B cell (primary cell): Measurements from ENCODE around the gene CD247. TPM values are rescaled to one million over a fixed set of nuclear protein-coding genes. Genes with fewer than 3 reads are reported as not detected.

Source experiments
- ATAC-seq: fragments of 200-7000 bp; cut with Tn5 transposase; one replicate; pipeline ENCODE4 v1.10.0; 2021; ENCODE audit warnings: low read depth, mild to moderate bottlenecking, moderate number of reproducible peaks, moderate library complexity
- CTCF ChIA-PET: fragments of 350-600 bp; sonication (Branson Sonifier 250); formaldehyde crosslinking; loops from one replicate; lab custom pipeline; 2021; ENCODE audit warnings: antibody characterized with exemption, inconsistent platforms; lab: Charles Lee
- POLR2A ChIA-PET: fragments of 350-600 bp; sonication (Branson Sonifier 250); formaldehyde crosslinking; loops from one replicate; lab custom pipeline; 2021; ENCODE audit warnings: antibody characterized with exemption; lab: Charles Lee
- DNase-seq: peaks from one replicate; pipeline ENCODE4 v3.0.0; 2013
- H2AFZ ChIP-seq: 2 replicates; pipeline ENCODE4 v1.6.1; 2012; ENCODE audit warnings: mild to moderate bottlenecking, low read depth, low read length; ENCODE audit not compliant: insufficient read depth, poor library complexity, severe bottlenecking
- H3K27ac ChIP-seq, 2 donors: 1 replicate in 1 of 2; 2 replicates in 1 of 2; pipeline ENCODE4 v1.5.1; 2012 to 2013; ENCODE audit warnings: low read length in 2 of 2, mild to moderate bottlenecking in 2 of 2, moderate library complexity in 1 of 2
- H3K27me3 ChIP-seq, 4 experiments: fragments of 200-600 bp in 1 of 4; sonication (generic) in 1 of 4; replicated peaks in 1 of 4; 1 replicate in 2 of 4; 2 replicates in 2 of 4; pipeline versions ENCODE4 v1.6.1 to v1.7.0; 2013 to 2016; ENCODE audit warnings: low read length in 3 of 4, mild to moderate bottlenecking in 2 of 4, mixed read lengths in 1 of 4, moderate library complexity in 1 of 4; ENCODE audit not compliant: insufficient read depth in 4 of 4, control insufficient read depth in 3 of 4; ENCODE audit errors: control extremely low read depth in 1 of 4
- H3K36me3 ChIP-seq, 2 experiments: replicated peaks in 1 of 2; 1 replicate in 1 of 2; 2 replicates in 1 of 2; pipeline versions ENCODE4 v1.6.1 to v1.7.1; 2013; ENCODE audit warnings: low read length in 1 of 2; ENCODE audit not compliant: insufficient read depth in 2 of 2, control insufficient read depth in 1 of 2; ENCODE audit errors: control extremely low read depth in 1 of 2, extremely low read depth in 1 of 2
- H3K4me1 ChIP-seq, 2 donors: fragments of 200-600 bp in 1 of 2; sonication (generic) in 1 of 2; 1 replicate in 1 of 2; 2 replicates in 1 of 2; pipeline versions ENCODE4 v1.5.1 to v1.6.1; 2013 to 2017; ENCODE audit warnings: low read length in 2 of 2; ENCODE audit not compliant: control insufficient read depth in 2 of 2, insufficient read depth in 2 of 2
- H3K4me2 ChIP-seq: replicated peaks from 2 replicates; pipeline ENCODE3; 2012; ENCODE audit warnings: mild to moderate bottlenecking, low read depth, low read length; ENCODE audit not compliant: poor library complexity, severe bottlenecking
- H3K4me3 ChIP-seq, 5 experiments: fragments of 200-600 bp in 1 of 5; sonication (generic) in 1 of 5; 1 replicate in 3 of 5; 2 replicates in 2 of 5; pipeline versions ENCODE4 v1.5.1 to v1.7.0; 2011 to 2016; ENCODE audit warnings: low read length in 4 of 5, mild to moderate bottlenecking in 4 of 5, low read depth in 2 of 5, control low read depth in 1 of 5, moderate library complexity in 1 of 5; ENCODE audit not compliant: insufficient read depth in 1 of 5; ENCODE audit errors: control extremely low read depth in 1 of 5, extremely low read depth in 1 of 5
- H3K79me2 ChIP-seq: fragments of 200-600 bp; sonication (generic); one replicate; pipeline ENCODE4 v1.6.0; 2016; ENCODE audit warnings: low read length; ENCODE audit not compliant: control insufficient read depth, insufficient read depth
- H3K9ac ChIP-seq: fragments of 200-600 bp; sonication (generic); 2 replicates; pipeline ENCODE4 v1.6.1; 2017; ENCODE audit warnings: mild to moderate bottlenecking, low read length, moderate library complexity
- H3K9me3 ChIP-seq, 3 donors: one replicate each; pipeline versions ENCODE4 v1.6.1 to v1.7.1; 2013; ENCODE audit warnings: low read length in 2 of 3; ENCODE audit not compliant: control insufficient read depth in 2 of 3, insufficient read depth in 1 of 3; ENCODE audit errors: control extremely low read depth in 1 of 3
- H4K20me1 ChIP-seq: 2 replicates; pipeline ENCODE4 v1.6.0; 2012; ENCODE audit warnings: mild to moderate bottlenecking, low read length; ENCODE audit not compliant: insufficient read depth, control insufficient read depth, poor library complexity, severe bottlenecking
- H3K27ac Mint-ChIP-seq: one replicate; pipeline ENCODE4 v1.8.0; 2021; ENCODE audit warnings: mixed read lengths
- H3K27me3 Mint-ChIP-seq: one replicate; pipeline ENCODE4 v1.8.0; 2021; ENCODE audit warnings: mixed read lengths
- H3K4me1 Mint-ChIP-seq: one replicate; pipeline ENCODE4 v1.8.0; 2021; ENCODE audit warnings: mixed read lengths
- H3K4me3 Mint-ChIP-seq: one replicate; pipeline ENCODE4 v1.8.0; 2021; ENCODE audit warnings: mixed read lengths
- H3K9me3 Mint-ChIP-seq: one replicate; pipeline ENCODE4 v1.8.0; 2022; ENCODE audit warnings: mixed read lengths; ENCODE audit not compliant: insufficient read depth
- EZH2 ChIP-seq: IDR thresholded peaks from 2 replicates; pipeline ENCODE4 v1.6.1; 2012; ENCODE audit warnings: borderline replicate concordance, low read depth, mild to moderate bottlenecking, moderate library complexity, low read length; ENCODE audit not compliant: insufficient read depth, poor library complexity, severe bottlenecking
- WGBS: methylation state at CpG from one replicate; pipeline ENCODE4 v1.1.5; 2013; ENCODE audit warnings: missing lambda C conversion rate; ENCODE audit not compliant: insufficient coverage; 5-methylcytosine and 5-hydroxymethylcytosine counted together
- intact Hi-C: fragments of 100-400 bp; cut with micrococcal nuclease; formaldehyde crosslinking; loops from one replicate; pipeline ENCODE4 v1.10.0; 2022
- polyA plus RNA-seq: library from polyadenylated mRNA; depleted of rRNA; stranded (reverse); fragments of >200 nt; gene quantifications from 2 replicates; pipeline ENCODE4 v1.2.3, GENCODE V29; 2012
- total RNA-seq, 2 donors: library from RNA; stranded (reverse); fragments of 120-200 nt in 1 of 2; gene quantifications; 1 replicate in 1 of 2; 2 replicates in 1 of 2; pipeline versions ENCODE4 v1.2.3 to v1.2.4, GENCODE V29; 2013 to 2022
- TF ChIP-seq, protein P1 (sequence below): fragments of 200-600 bp; IDR thresholded peaks from one replicate; pipeline ENCODE4 v1.8.0; 2022; ENCODE audit warnings: antibody characterized with exemption, mild to moderate bottlenecking

Gene CD247
- total and polyA plus RNA-seq, 2 donors (not counting 1 experiment from before 2014, with no cell fraction given), result 2.5 to 10.8 TPM

- intact Hi-C loops, result no loop called here
- Histone ChIP-seq H3K9ac (no peak overlapping the region), H3K4me1 (no peaks in the 10 kb centered on the region), H2AFZ (no peak overlapping the region), H4K20me1 (no peaks in the 10 kb centered on the region), H3K4me2 (no peak overlapping the region), H3K79me2 (no peaks in the 10 kb centered on the region), H3K4me3 (no peak overlapping the region), H3K36me3 (peaks cover 10 to 65% of the 10 kb centered on the region in 2 experiments), H3K27me3 (no peaks in the 10 kb centered on the region), H3K9me3 (no peaks in the 10 kb centered on the region), H3K27ac (no peak overlapping the region)
- H3K9me3 Mint-ChIP-seq, result no peaks in the 10 kb centered on the region
- DNase-seq (no peak), ATAC-seq (no peak)
- ChIA-PET CTCF (interaction anchor here (0.7 to 4.7 kb wide), 18 partner anchors 9 to 157 kb away, joined by 3 to 75 read pairs (median 10); partner anchors contain the start of gene CREG1), POLR2A (no interaction called here)
- TF ChIP-seq EZH2, result no peak
- TF ChIP-seq, protein P1, sequence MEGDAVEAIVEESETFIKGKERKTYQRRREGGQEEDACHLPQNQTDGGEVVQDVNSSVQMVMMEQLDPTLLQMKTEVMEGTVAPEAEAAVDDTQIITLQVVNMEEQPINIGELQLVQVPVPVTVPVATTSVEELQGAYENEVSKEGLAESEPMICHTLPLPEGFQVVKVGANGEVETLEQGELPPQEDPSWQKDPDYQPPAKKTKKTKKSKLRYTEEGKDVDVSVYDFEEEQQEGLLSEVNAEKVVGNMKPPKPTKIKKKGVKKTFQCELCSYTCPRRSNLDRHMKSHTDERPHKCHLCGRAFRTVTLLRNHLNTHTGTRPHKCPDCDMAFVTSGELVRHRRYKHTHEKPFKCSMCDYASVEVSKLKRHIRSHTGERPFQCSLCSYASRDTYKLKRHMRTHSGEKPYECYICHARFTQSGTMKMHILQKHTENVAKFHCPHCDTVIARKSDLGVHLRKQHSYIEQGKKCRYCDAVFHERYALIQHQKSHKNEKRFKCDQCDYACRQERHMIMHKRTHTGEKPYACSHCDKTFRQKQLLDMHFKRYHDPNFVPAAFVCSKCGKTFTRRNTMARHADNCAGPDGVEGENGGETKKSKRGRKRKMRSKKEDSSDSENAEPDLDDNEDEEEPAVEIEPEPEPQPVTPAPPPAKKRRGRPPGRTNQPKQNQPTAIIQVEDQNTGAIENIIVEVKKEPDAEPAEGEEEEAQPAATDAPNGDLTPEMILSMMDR, result no peak
- H3K4me3 Mint-ChIP-seq, result no peak overlapping the region
- H3K27ac Mint-ChIP-seq, result no peak overlapping the region
- no peaks in the 10 kb centered on the region for H3K4me1 Mint-ChIP-seq
- no peaks in the 10 kb centered on the region for H3K27me3 Mint-ChIP-seq
- WGBS, result 63% methylated on average over 1 of the region's 2 CpGs
Observed at GRCh38 chr1:167400359-167400953, 117.9 kb downstream of the CD247 start.

- Histone ChIP-seq H3K4me1 (no peaks in the 10 kb centered on the region), H3K27ac (no peak overlapping the region), H3K79me2 (no peaks in the 10 kb centered on the region), H3K4me3 (no peak overlapping the region), H2AFZ (no peak overlapping the region), H3K27me3 (no peaks in the 10 kb centered on the region), H3K9me3 (no peaks in the 10 kb centered on the region), H3K9ac (no peak overlapping the region), H4K20me1 (no peaks in the 10 kb centered on the region), H3K4me2 (no peak overlapping the region), H3K36me3 (peaks cover 11 to 42% of the 10 kb centered on the region in 2 experiments)
- DNase-seq (no peak), ATAC-seq (no peak)
- Mint-ChIP-seq H3K4me1 (no peaks in the 10 kb centered on the region), H3K9me3 (no peaks in the 10 kb centered on the region), H3K4me3 (no peak overlapping the region), H3K27ac (no peak overlapping the region), H3K27me3 (no peaks in the 10 kb centered on the region)
- TF ChIP-seq, protein P1, result no peak
- TF ChIP-seq EZH2, result no peak
- ChIA-PET CTCF (interaction anchor here (1.0 to 1.3 kb wide), 2 partner anchors 51 to 124 kb away, joined by 3 read pairs; no protein-coding TSS in a partner anchor), POLR2A (no interaction called here)
- intact Hi-C loops, result no loop called here
- no CpG with 5 or more reads among the region's 7 CpGs for WGBS
Observed at GRCh38 chr1:167392200-167392696, 126.1 kb downstream of the CD247 start.
